HCT116 (cell line): ENCODE results near the gene SMARCAL1. TPM values are rescaled to one million over a fixed set of nuclear protein-coding genes. Genes with fewer than 3 reads are reported as not detected.

Source experiments
- ATAC-seq: fragments of 200-7000 bp; cut with Tn5 transposase; 2 replicates; pipeline ENCODE4 v1.9.1; 2020; ENCODE audit warnings: mild to moderate bottlenecking, moderate library complexity
- BruUV-seq: library from RNA; stranded (reverse); fragments of 400-500 nt; replicated peaks from 2 replicates; lab custom pipeline; 2021; lab: Mats Ljungman, UMichigan
- CTCF ChIA-PET: fragments of 300-600 bp; sonication (Branson Sonifier 250); formaldehyde crosslinking; loops from one replicate; lab custom pipeline; 2021; ENCODE audit warnings: antibody characterized with exemption; lab: Charles Lee
- POLR2A ChIA-PET: fragments of 300-600, 350-600 bp; sonication (Branson Sonifier 250); formaldehyde crosslinking; loops from one replicate; lab custom pipeline; 2021; ENCODE audit warnings: antibody characterized with exemption; lab: Charles Lee
- RAD21 ChIA-PET, 2 experiments: fragments of 300-600 bp; sonication (Branson Sonifier 250); formaldehyde crosslinking; loops; one replicate each; lab custom pipeline; 2023; ENCODE audit warnings: low total read pairs in 2 of 2; ENCODE audit not compliant: uncharacterized antibody in 2 of 2, unreplicated experiment in 2 of 2, low non-redundant PET in 1 of 2; lab: Charles Lee
- DNase-seq: peaks from one replicate; pipeline ENCODE4 v3.0.0-alpha.2; 2010; ENCODE audit warnings: low read depth, low spot score
- H2AFZ ChIP-seq: fragments of 200-600 bp; shearing (Covaris generic), sonication (generic); 2 replicates; pipeline ENCODE4 v1.6.1; 2017; ENCODE audit warnings: low read depth, mixed run types, mixed read lengths, antibody characterized with exemption, low read length; ENCODE audit not compliant: poor library complexity, severe bottlenecking
- H3K27ac ChIP-seq: 2 replicates; pipeline ENCODE4 v1.5.1; 2012; ENCODE audit warnings: low read depth, low read length
- H3K27me3 ChIP-seq: fragments of 200-600 bp; sonication (generic); 2 replicates; pipeline ENCODE4 v1.6.1; 2016; ENCODE audit warnings: mixed run types, low read length, mixed read lengths; ENCODE audit not compliant: insufficient read depth
- H3K36me3 ChIP-seq, 2 experiments: fragments of 200-500 bp in 1 of 2; fragments of 200-600 bp in 1 of 2; sonication (Bioruptor generic) in 1 of 2; sonication (generic) in 1 of 2; 2 replicates each; pipeline versions ENCODE4 v1.5.1 to v1.6.1; 2014 to 2016; ENCODE audit warnings: low read length in 2 of 2, inconsistent platforms in 1 of 2, mixed read lengths in 1 of 2, mixed run types in 1 of 2; ENCODE audit not compliant: insufficient read depth in 2 of 2, control insufficient read depth in 1 of 2
- H3K4me1 ChIP-seq, 2 experiments: fragments of 200-600 bp in 1 of 2; sonication (generic) in 1 of 2; 2 replicates each; pipeline versions ENCODE4 v1.5.1 to v1.6.1; 2012 to 2017; ENCODE audit warnings: low read length in 2 of 2, inconsistent platforms in 1 of 2, mild to moderate bottlenecking in 1 of 2, mixed read lengths in 1 of 2, mixed run types in 1 of 2, moderate library complexity in 1 of 2; ENCODE audit not compliant: insufficient read depth in 2 of 2, control insufficient read depth in 1 of 2
- H3K4me2 ChIP-seq: fragments of 200-600 bp; sonication (generic); 2 replicates; pipeline ENCODE4 v1.6.1; 2017; ENCODE audit warnings: mixed run types, low read length, mixed read lengths
- H3K4me3 ChIP-seq, 2 experiments: fragments of 200-600 bp in 1 of 2; sonication (generic) in 1 of 2; replicated peaks in 1 of 2; 2 replicates each; pipeline ENCODE4 v1.5.1; 2011 to 2016; ENCODE audit warnings: low read length in 2 of 2, control low read depth in 1 of 2, low read depth in 1 of 2, mild to moderate bottlenecking in 1 of 2, mixed read lengths in 1 of 2, mixed run types in 1 of 2
- H3K79me2 ChIP-seq: fragments of 200-600 bp; sonication (generic); 2 replicates; pipeline ENCODE4 v1.6.1; 2017; ENCODE audit warnings: mild to moderate bottlenecking, mixed run types, low read length, moderate library complexity, mixed read lengths; ENCODE audit not compliant: insufficient read depth
- H3K9ac ChIP-seq: fragments of 200-600 bp; sonication (generic); 2 replicates; pipeline ENCODE4 v1.6.1; 2016; ENCODE audit warnings: low read length, mixed read lengths
- H3K9me2 ChIP-seq: fragments of 200-600 bp; sonication (generic), shearing (Covaris generic); 2 replicates; pipeline ENCODE4 v1.6.1; 2017; ENCODE audit warnings: mixed run types, mild to moderate bottlenecking, moderate library complexity; ENCODE audit not compliant: insufficient read depth
- H3K9me3 ChIP-seq, 2 experiments: fragments of 200-500 bp in 1 of 2; fragments of 200-600 bp in 1 of 2; sonication (Bioruptor generic) in 1 of 2; sonication (generic) in 1 of 2; 2 replicates each; pipeline ENCODE4 v1.6.1; 2014 to 2017; ENCODE audit warnings: low read length in 2 of 2, mixed read lengths in 2 of 2, inconsistent platforms in 1 of 2, low read depth in 1 of 2, mild to moderate bottlenecking in 1 of 2, mixed run types in 1 of 2, moderate library complexity in 1 of 2; ENCODE audit not compliant: control insufficient read depth in 1 of 2, insufficient read depth in 1 of 2
- H4K20me1 ChIP-seq: fragments of 200-600 bp; sonication (generic), shearing (Covaris generic); 2 replicates; pipeline ENCODE4 v1.6.1; 2017; ENCODE audit warnings: mixed run types, mild to moderate bottlenecking, moderate library complexity; ENCODE audit not compliant: insufficient read depth
- ELF1 ChIP-seq: IDR thresholded peaks from 2 replicates; pipeline ENCODE4 v1.6.1; 2012; ENCODE audit warnings: low read depth, borderline replicate concordance
- EZH2 ChIP-seq: fragments of 200-600 bp; sonication (generic); IDR thresholded peaks from 2 replicates; pipeline ENCODE4 v1.6.1; 2017; ENCODE audit warnings: antibody characterized with exemption, mixed run types
- EZH2phosphoT487 ChIP-seq: fragments of 200-600 bp; IDR thresholded peaks from 2 replicates; pipeline ENCODE4 v1.6.1; 2018; ENCODE audit warnings: antibody characterized with exemption, borderline replicate concordance
- FOSL1 ChIP-seq: IDR thresholded peaks from 2 replicates; pipeline ENCODE4 v1.6.1; 2012; ENCODE audit warnings: low read depth
- MAX ChIP-seq: IDR thresholded peaks from 2 replicates; pipeline ENCODE4 v1.6.1; 2012
- POLR2A ChIP-seq: IDR thresholded peaks from 2 replicates; pipeline ENCODE4 v1.7.0; 2011; ENCODE audit warnings: borderline replicate concordance; ENCODE audit not compliant: insufficient read depth, insufficient read length; ENCODE audit errors: extremely low read depth
- POLR2AphosphoS5 ChIP-seq: IDR thresholded peaks from 2 replicates; pipeline ENCODE4 v1.6.1; 2011; ENCODE audit warnings: mild to moderate bottlenecking, low read depth, low read length, moderate library complexity
- RAD21 ChIP-seq: IDR thresholded peaks from 2 replicates; pipeline ENCODE4 v1.6.1; 2012; ENCODE audit warnings: low read depth, mild to moderate bottlenecking
- REST ChIP-seq: IDR thresholded peaks from 2 replicates; pipeline ENCODE4 v1.6.1; 2012; ENCODE audit warnings: low read depth
- SP1 ChIP-seq: IDR thresholded peaks from 2 replicates; pipeline ENCODE4 v1.6.1; 2012; ENCODE audit warnings: low read depth
- TCF7L2 ChIP-seq: IDR thresholded peaks from 2 replicates; pipeline ENCODE4 v1.7.0; 2011; ENCODE audit warnings: borderline replicate concordance, inconsistent platforms; ENCODE audit not compliant: insufficient read depth, insufficient read length; ENCODE audit errors: extremely low read depth
- ZBTB33 ChIP-seq: IDR thresholded peaks from 2 replicates; pipeline ENCODE4 v1.6.1; 2011; ENCODE audit warnings: mild to moderate bottlenecking, low read length, moderate library complexity; ENCODE audit not compliant: insufficient replicate concordance; ENCODE audit errors: extremely low read depth
- ZNF274 ChIP-seq: fragments of 200-500 bp; sonication (Bioruptor generic); IDR thresholded peaks from 2 replicates; pipeline ENCODE4 v1.6.1; 2014; ENCODE audit warnings: mild to moderate bottlenecking, low read depth, low read length, inconsistent platforms
- intact Hi-C: fragments of 100-400 bp; cut with micrococcal nuclease; formaldehyde crosslinking; loops from 2 replicates; pipeline ENCODE4 v1.10.0; 2022
- total RNA-seq: library from RNA; stranded (reverse); gene quantifications from one replicate; pipeline ENCODE4 v1.2.1, GENCODE V29; 2021; ENCODE audit not compliant: unreplicated experiment

SMARCAL1 gene
- total RNA-seq, 1 experiment from 2014 or later, result 18.0 TPM

GRCh38 chr2:216446343-216446742 is 34.1 kb downstream of the SMARCAL1 start:
- no peak for ATAC-seq
- no peaks in the 10 kb centered on the region for H3K79me2 ChIP-seq
- ChIA-PET RAD21 (no interaction called here), CTCF (no interaction called here), POLR2A (no interaction called here)
- no peaks in the 10 kb centered on the region for H4K20me1 ChIP-seq
- no peak overlapping the region for H3K9ac ChIP-seq
- DNase-seq, result no peak
- H3K36me3 ChIP-seq, result peaks cover 0 to 12% of the 10 kb centered on the region in 2 experiments; a peak in 1 of 4 replicates
- no peaks in the 10 kb centered on the region for H3K27me3 ChIP-seq
- H3K4me3 ChIP-seq, result no peak overlapping the region
- no peak overlapping the region for H2AFZ ChIP-seq
- TF ChIP-seq POLR2AphosphoS5 (no peak), ZNF274 (no peak), TCF7L2 (no peak), MAX (no peak), FOSL1 (no peak), SP1 (no peak), EZH2 (no peak), ELF1 (no peak)
- H3K9me3 ChIP-seq, result 0 out of 4 replicates have a peak, but pooled peaks cover 0 to 3% of the 10 kb centered on the region in 2 experiments
- H3K4me1 ChIP-seq, result no peaks in the 10 kb centered on the region
- intact Hi-C loops, result no loop called here
- H3K9me2 ChIP-seq, result no peaks in the 10 kb centered on the region
- H3K27ac ChIP-seq, result no peak overlapping the region
- no TSS peak for BruUV-seq
- no peak overlapping the region for H3K4me2 ChIP-seq

GRCh38 chr2:216447293-216447692 is 35.0 kb downstream of the SMARCAL1 start:
- BruUV-seq, result no TSS peak
- no peaks in the 10 kb centered on the region for H4K20me1 ChIP-seq
- TF ChIP-seq ZNF274 (no peak), POLR2A (no peak), REST (no peak), EZH2 (no peak), SP1 (no peak), ZBTB33 (no peak), EZH2phosphoT487 (no peak), RAD21 (no peak), MAX (no peak)
- H3K79me2 ChIP-seq, result no peaks in the 10 kb centered on the region
- no peak for ATAC-seq
- no peaks in the 10 kb centered on the region for H3K9me2 ChIP-seq
- no peak overlapping the region for H3K27ac ChIP-seq
- H3K9me3 ChIP-seq, result 0 out of 4 replicates have a peak, but pooled peaks cover 0 to 3% of the 10 kb centered on the region in 2 experiments
- H2AFZ ChIP-seq, result no peak overlapping the region
- H3K4me2 ChIP-seq, result no peak overlapping the region
- H3K4me1 ChIP-seq, result no peaks in the 10 kb centered on the region
- H3K9ac ChIP-seq, result no peak overlapping the region
- ChIA-PET CTCF (no interaction called here), RAD21 (no interaction called here), POLR2A (no interaction called here)
- no peak overlapping the region for H3K4me3 ChIP-seq
- H3K27me3 ChIP-seq, result no peaks in the 10 kb centered on the region
- H3K36me3 ChIP-seq, result peaks cover 5 to 14% of the 10 kb centered on the region in 2 experiments; a peak in 2 of 4 replicates
- no peak for DNase-seq
- intact Hi-C loops, result no loop called here
